ENCODE data around the gene SAXO2.
"Not testable (repeated sequence)": the region's sequence is repeated elsewhere in the genome, so short reads cannot be mapped to it uniquely, and the experiment has no call there.

- TF ChIP-seq CTCF, POLR2A (IDR thresholded peaks at IDR 0.05): not testable (repeated sequence)
Observed at GRCh38 chr15:82216092-82216491, 46.5 kb upstream of the SAXO2 start.
